CD4-positive, alpha-beta T cell treated with Interleukin-2 at 100 ng/mL for 4 hours (primary cell): ENCODE data around the gene DPM3.

Experiments
- DNase-seq: peaks from one replicate; pipeline ENCODE4 v3.0.0-alpha.2; 2020; ENCODE audit warnings: low spot score

DPM3 gene

GRCh38 chr1:155093911-155094621 is 46.3 kb downstream of the DPM3 start:
- DNase-seq = peak; percentile 29

DNA sequence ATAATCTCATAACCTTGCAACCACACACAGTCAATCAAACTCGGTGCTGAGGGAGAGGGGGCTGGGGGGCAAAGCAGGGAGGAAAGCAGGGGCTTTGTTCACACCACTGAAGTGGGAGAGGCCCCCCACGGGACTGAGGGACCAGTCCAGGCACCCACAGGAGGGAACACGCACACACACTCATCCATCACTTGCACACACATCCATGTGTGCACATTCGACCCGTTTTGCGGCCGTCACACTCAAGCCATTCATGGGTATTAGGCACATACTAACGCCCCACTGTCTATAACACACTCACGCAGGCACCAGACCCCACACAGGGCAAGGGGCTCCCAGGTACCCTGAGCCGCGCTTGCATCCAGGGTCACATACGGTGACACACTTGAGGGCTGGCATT is 47.7 kb downstream of the DPM3 start:
- DNase-seq = no peak

- no peak for DNase-seq
These were observed 48.2 kb downstream of the DPM3 start for GRCh38 chr1:155092131-155092530.

GRCh38 chr1:155091071-155092051 is 49.0 kb downstream of the DPM3 start:
- DNase-seq = peak; percentile 83
